Astrocyte of the hippocampus (primary cell): ENCODE data around the gene LRIT1.
A peak's percentile ranks its signal among the peaks of the same experiment; 100 is the strongest.
"Not testable (repeated sequence)": the region's sequence is repeated elsewhere in the genome, so short reads cannot be mapped to it uniquely, and the experiment has no call there.

ENCODE experiments used
- DNase-seq: peaks from one replicate; pipeline ENCODE4 v3.0.0; 2011; ENCODE audit warnings: low read depth, low spot score

The LRIT1 gene, protein sequence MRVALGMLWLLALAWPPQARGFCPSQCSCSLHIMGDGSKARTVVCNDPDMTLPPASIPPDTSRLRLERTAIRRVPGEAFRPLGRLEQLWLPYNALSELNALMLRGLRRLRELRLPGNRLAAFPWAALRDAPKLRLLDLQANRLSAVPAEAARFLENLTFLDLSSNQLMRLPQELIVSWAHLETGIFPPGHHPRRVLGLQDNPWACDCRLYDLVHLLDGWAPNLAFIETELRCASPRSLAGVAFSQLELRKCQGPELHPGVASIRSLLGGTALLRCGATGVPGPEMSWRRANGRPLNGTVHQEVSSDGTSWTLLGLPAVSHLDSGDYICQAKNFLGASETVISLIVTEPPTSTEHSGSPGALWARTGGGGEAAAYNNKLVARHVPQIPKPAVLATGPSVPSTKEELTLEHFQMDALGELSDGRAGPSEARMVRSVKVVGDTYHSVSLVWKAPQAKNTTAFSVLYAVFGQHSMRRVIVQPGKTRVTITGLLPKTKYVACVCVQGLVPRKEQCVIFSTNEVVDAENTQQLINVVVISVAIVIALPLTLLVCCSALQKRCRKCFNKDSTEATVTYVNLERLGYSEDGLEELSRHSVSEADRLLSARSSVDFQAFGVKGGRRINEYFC

GRCh38 chr10:84241185-84241790 is at the start of gene LRIT1:
TSS of gene LRIT1 (minus strand) at chr10:84241546. CDS start at chr10:84241439, 107 bp downstream.
- DNase-seq = no peak

DNA sequence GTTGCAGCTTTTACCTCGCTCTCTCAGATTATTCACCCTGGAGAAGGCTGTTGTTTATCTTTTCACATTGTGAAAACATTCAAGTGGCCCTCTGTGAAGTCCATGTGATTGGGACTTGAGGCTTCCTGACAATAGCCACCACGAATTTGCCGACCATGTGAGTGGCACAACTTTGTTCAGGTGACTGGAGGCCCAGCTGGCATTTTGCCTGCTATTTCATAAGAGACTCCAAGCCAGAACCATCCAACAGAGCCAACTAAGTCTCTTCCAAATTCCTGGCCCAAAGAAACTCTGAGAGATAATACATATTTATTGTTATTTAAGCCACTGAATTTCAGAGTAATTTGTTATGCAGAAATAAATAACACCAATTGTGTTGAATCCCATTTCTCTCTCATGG is 48.9 kb upstream of the LRIT1 start:
- DNase-seq = no peak

DNA sequence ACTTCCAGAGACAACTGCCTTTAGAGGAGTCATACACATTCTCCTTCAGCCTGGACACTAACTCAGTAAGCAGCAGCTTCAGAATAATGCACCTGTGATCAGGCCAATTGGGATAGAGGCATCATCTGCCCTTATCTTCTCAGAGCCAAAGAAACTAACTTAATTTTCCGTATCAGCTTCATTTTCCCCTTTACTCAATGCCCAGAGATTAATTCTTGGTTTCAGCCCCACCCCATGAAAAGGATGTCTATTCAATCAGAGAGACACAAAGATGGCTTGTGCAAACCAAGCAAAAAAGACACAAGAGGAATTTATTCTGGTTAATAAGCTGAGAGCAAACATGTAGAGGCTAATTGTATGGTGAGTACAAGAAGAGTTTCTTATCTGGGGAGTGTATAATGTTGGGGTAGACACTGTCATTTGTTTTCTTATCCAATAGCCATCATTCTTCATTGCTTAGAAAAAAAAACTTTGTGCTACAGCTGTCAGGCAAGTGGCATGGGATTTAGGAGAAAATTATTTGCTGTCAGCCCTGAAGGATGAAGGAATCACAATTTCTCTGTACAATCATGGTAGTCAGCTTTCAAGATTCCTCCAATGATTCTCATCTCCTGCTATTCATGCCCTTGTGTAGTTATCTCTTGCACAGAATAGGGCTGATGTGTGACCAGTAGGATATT is 48.3 kb upstream of the LRIT1 start:
- no peak for DNase-seq

GRCh38 chr10:84288151-84288550 is 46.8 kb upstream of the LRIT1 start:
- DNase-seq = no peak

DNA sequence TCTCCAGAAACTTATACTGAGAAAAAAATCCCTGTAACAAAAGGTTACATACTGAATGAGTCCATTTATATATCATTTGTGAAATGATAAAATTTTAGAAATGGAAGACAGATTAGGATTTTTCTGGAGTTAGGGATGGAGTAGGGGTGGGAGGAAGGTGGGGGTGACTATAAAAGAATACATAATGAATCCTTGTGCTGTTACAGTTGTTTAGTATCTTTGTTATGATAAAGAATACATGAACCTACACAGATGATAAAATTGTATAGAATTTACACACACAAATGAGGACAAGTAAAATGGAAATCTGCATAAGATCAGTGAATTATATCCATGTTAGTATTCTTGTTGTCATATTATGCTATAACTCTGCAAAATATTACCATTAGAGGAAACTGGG is 45.3 kb upstream of the LRIT1 start:
- no peak for DNase-seq

GRCh38 chr10:84279876-84280475 is 38.6 kb upstream of the LRIT1 start:
- not testable (repeated sequence) for DNase-seq

DNA sequence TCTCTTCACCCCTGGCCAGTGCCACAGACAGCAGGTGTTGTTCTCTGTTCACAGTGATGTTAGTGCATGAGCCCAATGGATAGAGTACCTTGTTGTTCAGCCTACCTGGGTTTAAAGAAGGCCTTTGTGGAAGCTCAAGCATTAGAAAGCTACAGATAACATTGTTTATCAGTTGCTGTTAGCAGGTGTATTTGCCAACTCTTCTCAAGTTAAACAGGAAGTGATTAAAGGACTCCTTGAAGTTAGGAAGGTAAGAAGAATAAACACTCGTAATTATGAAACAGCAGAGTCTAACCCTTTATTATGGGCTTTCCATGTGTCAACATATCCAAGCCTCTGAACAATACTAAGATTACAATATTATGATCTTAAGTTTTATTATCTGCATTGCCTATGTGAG is 29.4 kb upstream of the LRIT1 start:
- DNase-seq = no peak

DNA sequence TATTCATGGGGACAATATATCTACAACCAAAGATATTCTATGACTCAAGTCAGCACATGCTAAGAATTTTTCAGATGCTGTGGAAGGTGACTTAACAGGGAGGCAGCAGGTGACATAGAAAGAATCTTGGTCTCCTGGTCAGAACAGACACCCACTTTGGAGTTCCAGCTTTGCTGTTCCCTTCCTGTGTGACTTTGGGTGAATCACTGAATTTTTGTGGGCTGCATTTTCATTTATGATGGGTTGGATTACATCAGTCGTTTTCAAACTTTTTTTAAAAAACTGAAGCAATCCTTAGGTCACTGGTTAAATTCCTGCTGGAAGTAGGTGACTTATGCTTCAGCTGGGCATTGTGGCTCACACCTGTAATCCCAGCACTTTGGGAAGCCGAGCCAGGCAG is 28.4 kb upstream of the LRIT1 start:
- DNase-seq = peak; percentile 77

DNA sequence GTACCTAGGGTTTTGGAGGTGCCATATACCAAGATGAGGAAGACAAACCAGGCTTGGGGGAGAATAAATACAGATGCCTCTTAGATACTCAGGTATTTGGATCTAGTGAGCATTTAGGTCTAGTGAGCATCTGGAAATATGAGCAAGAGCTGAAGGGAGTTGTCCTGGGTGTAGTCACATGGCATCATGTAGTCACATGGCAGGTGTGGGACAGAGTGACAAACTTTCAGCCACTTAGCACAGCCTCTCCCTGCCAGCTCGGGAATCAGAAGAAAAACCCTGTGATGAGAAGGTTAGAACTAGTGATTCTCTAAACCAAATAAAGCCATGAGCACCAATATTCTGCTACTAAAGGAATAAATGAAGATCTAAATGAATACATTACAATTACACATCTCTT is 27.8 kb upstream of the LRIT1 start:
- no peak for DNase-seq

- peak; percentile 61 for DNase-seq
These were observed 26.3 kb upstream of the LRIT1 start for GRCh38 chr10:84267503-84268126.

DNA sequence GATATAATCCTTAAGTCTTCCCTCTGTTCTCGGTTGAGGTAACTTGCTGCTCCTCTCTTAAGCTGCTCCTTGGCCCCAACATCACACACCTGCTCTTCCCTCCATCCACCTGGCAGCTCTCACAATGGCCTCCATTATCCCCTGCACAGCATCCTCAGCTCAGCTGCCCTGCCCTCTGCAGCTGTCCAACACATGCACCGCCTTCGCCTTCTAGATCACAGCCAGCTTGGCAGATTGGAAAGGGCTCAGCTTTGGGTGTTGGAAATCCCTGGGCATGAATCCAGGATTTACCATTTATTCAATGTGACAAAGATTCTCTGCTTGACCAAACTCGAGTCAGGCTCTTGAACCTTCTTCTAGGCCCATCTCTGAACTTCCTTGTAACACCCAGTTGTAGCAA is 24.1 kb upstream of the LRIT1 start:
- DNase-seq = no peak

DNA sequence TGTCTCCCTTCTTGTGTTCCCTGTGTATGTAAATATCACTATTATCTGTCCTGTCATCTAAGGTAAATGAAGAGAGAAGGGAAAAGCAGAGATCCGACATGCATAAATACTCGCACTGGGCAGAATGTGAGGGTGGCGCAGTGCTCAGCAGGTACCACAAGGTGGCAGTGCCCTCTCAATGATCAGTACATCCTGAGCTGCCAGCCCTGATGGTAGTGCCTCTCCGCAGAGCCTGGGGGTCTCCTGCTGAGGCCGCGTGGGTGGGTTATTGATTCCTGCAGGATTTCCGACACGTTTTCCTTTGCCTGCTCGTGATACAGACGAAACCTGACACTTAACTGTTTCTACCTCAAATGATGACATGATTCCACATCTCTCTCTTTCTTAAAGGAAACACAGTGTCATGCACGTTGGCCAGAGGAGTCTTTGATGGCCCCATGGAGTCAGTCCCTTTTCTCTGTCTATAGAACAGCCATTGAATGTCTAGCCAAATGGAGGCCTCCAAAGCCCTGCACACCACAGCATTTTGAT is 23.3 kb upstream of the LRIT1 start:
- peak; percentile 80 for DNase-seq

DNA sequence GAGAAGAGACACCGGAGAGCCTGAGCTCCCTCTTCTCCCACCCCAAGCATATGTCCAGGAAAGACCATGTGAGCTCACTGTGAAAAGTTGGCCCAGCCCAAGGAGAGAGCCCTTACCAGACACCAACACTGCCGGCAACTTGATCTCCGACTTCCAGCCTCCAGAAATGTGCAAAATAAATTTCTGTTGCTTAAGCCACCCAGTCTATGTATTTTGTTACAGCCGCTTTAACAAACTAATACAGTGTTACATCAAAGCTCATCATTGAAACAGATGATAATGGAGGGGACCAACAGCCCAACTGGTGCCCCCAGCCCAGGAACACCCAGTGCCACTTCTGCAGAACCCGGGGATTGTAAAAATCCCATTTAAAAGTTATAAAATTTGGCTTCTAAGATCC is 22.4 kb upstream of the LRIT1 start:
- DNase-seq = no peak

- no peak for DNase-seq
These were observed 21.0 kb upstream of the LRIT1 start for GRCh38 chr10:84262190-84262956.

GRCh38 chr10:84261236-84261915 is 20.0 kb upstream of the LRIT1 start:
- no peak for DNase-seq

GRCh38 chr10:84258034-84258695 is 16.8 kb upstream of the LRIT1 start:
- DNase-seq = no peak

GRCh38 chr10:84257343-84258020 is 16.1 kb upstream of the LRIT1 start:
- DNase-seq = no peak

GRCh38 chr10:84256510-84257342 is 15.4 kb upstream of the LRIT1 start:
- DNase-seq = peak; percentile 60
